Upper lobe of right lung (tissue), 1 donor: ENCODE results near the gene CHKB. TPM values are rescaled to one million over a fixed set of nuclear protein-coding genes. Genes with fewer than 3 reads are reported as not detected.
"Not testable (repeated sequence)": the region's sequence is repeated elsewhere in the genome, so short reads cannot be mapped to it uniquely, and the experiment has no call there.

Experiments
- ATAC-seq: fragments of 200-7000 bp; cut with Tn5 transposase; one replicate; pipeline ENCODE4 v1.9.1; 2020; ENCODE audit warnings: mild to moderate bottlenecking, moderate library complexity
- DNase-seq: peaks from one replicate; pipeline ENCODE4 v3.0.0-alpha.2; 2020
- H3K27ac ChIP-seq: fragments of 200-600 bp; one replicate; pipeline ENCODE4 v1.8.0; 2022
- H3K27me3 ChIP-seq: fragments of 200-600 bp; one replicate; pipeline ENCODE4 v1.8.0; 2022; ENCODE audit warnings: mild to moderate bottlenecking
- H3K36me3 ChIP-seq: fragments of 200-600 bp; one replicate; pipeline ENCODE4 v1.8.0; 2022
- H3K4me1 ChIP-seq: fragments of 200-600 bp; one replicate; pipeline ENCODE4 v1.8.0; 2022
- H3K4me3 ChIP-seq: fragments of 200-600 bp; one replicate; pipeline ENCODE4 v1.8.0; 2022; ENCODE audit warnings: mild to moderate bottlenecking
- H3K9me3 ChIP-seq: fragments of 200-600 bp; one replicate; pipeline ENCODE4 v1.8.0; 2022
- CTCF ChIP-seq: fragments of 200-600 bp; IDR thresholded peaks from one replicate; pipeline ENCODE4 v1.8.0; 2022; ENCODE audit warnings: antibody characterized with exemption
- intact Hi-C: fragments of 100-400 bp; cut with DNase I; formaldehyde crosslinking; loops from one replicate; pipeline ENCODE4 v1.11.0; 2022
- total RNA-seq: library from RNA; stranded (reverse); fragmentation: NEBNext Ultra II Directional; extraction: Animal tissue kit (Norgen Biotek cat#: 25700); gene quantifications from one replicate; pipeline ENCODE4 v1.2.1, GENCODE V29; 2021
- donor health status: DM: no; HTN: yes; CAD: no; lungs with severe emphysema.

The CHKB gene
- total RNA-seq, 1 donor from 2014 or later: 66.7 TPM

- Histone ChIP-seq H3K36me3 (no peaks in the 10 kb centered on the region), H3K27ac (peak overlapping the region; percentile 97), H3K4me3 (no peak overlapping the region), H3K4me1 (peaks cover 50% of the 10 kb centered on the region), H3K27me3 (no peaks in the 10 kb centered on the region), H3K9me3 (no peaks in the 10 kb centered on the region)
- no peak for TF ChIP-seq CTCF
- DNase-seq (no peak), ATAC-seq (no peak)
- intact Hi-C loops: no loop called here
Observed at GRCh38 chr22:50540381-50540780, 42.3 kb downstream of the CHKB start.

- Histone ChIP-seq H3K27ac (peak overlapping the region; percentile 97), H3K27me3 (no peaks in the 10 kb centered on the region), H3K4me1 (peaks cover 59% of the 10 kb centered on the region), H3K36me3 (no peaks in the 10 kb centered on the region), H3K9me3 (no peaks in the 10 kb centered on the region), H3K4me3 (no peak overlapping the region)
- DNase-seq (no peak), ATAC-seq (no peak)
- intact Hi-C loops: no loop called here
- no peak for TF ChIP-seq CTCF
Observed at GRCh38 chr22:50537765-50538164, 44.9 kb downstream of the CHKB start.

- intact Hi-C loops: no loop called here
- Histone ChIP-seq H3K27ac (no peak overlapping the region), H3K4me3 (no peak overlapping the region), H3K36me3 (no peaks in the 10 kb centered on the region), H3K27me3 (no peaks in the 10 kb centered on the region), H3K9me3 (no peaks in the 10 kb centered on the region), H3K4me1 (peaks cover 62% of the 10 kb centered on the region)
- no peak for TF ChIP-seq CTCF
- DNase-seq: no peak
- no peak for ATAC-seq
Observed at GRCh38 chr22:50536226-50536625, 46.4 kb downstream of the CHKB start.

- H3K4me1 ChIP-seq: peaks cover 50% of the 10 kb centered on the region
- H3K27me3 ChIP-seq: no peaks in the 10 kb centered on the region
- no peak overlapping the region for H3K4me3 ChIP-seq
- ATAC-seq: no peak
- TF ChIP-seq CTCF: no peak
- H3K9me3 ChIP-seq: no peaks in the 10 kb centered on the region
- DNase-seq: no peak
- no peak overlapping the region for H3K27ac ChIP-seq
- H3K36me3 ChIP-seq: no peaks in the 10 kb centered on the region
- intact Hi-C loops: no loop called here
Observed at GRCh38 chr22:50535113-50535512, 47.5 kb downstream of the CHKB start.

- H3K4me1 ChIP-seq: peaks cover 46% of the 10 kb centered on the region
- H3K27me3 ChIP-seq, intact Hi-C loops, H3K9me3 ChIP-seq, H3K4me3 ChIP-seq, ATAC-seq, H3K36me3 ChIP-seq: not testable (repeated sequence)
- H3K27ac ChIP-seq: peak overlapping the region; percentile 99
- DNase-seq: peak; percentile 87
Observed at GRCh38 chr22:50533856-50534711, 48.6 kb downstream of the CHKB start.

GRCh38 chr22:50532824-50533796 lies 49.5 kb downstream of the CHKB start:
- Histone ChIP-seq H3K4me3 (peak overlapping the region; percentile 72), H3K27me3 (no peaks in the 10 kb centered on the region), H3K9me3 (no peaks in the 10 kb centered on the region), H3K27ac (peak overlapping the region; percentile 99), H3K4me1 (peaks cover 49% of the 10 kb centered on the region), H3K36me3 (no peaks in the 10 kb centered on the region)
- DNase-seq (no peak), ATAC-seq (no peak)
- intact Hi-C loops: no loop called here
- TF ChIP-seq CTCF: no peak
